ENCODE data around the gene HENMT1. TPM values are rescaled to one million over a fixed set of nuclear protein-coding genes. Genes with fewer than 3 reads are reported as not detected.
"Not testable (repeated sequence)": the region's sequence is repeated elsewhere in the genome, so short reads cannot be mapped to it uniquely, and the experiment has no call there.

The HENMT1 gene
- total RNA-seq, 2 donors from 2014 or later = 14.3 to 14.5 TPM

DNA sequence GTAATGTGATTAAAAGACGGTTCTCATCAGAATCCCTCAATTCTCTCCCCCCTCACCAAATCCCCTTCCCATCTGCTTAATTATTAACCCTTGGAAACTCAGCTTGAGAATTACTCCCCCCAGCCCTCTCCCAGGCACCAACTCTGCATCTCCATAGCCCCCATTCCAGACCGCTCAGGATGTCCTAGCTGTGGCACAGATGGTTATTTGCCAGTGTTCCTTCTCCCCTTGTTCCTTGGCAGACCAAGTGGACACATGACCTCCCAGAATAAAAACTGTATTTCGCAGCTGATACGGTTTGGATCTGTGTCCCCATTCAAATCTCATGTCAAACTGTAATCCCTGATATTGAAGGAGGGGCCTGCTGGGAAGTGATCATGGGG is 14.6 kb downstream of the HENMT1 start:
- no peak for ATAC-seq
- Mint-ChIP-seq H3K36me3 (peaks cover 29 to 35% of the 10 kb centered on the region in 2 donors), H3K9me3 (peaks cover 0 to 5% of the 10 kb centered on the region in 2 donors), H3K27ac (peak overlapping the region; percentile 77 to 85)
- no peak for DNase-seq (ENCODE audit: low spot score in 2 of 2)

GRCh38 chr1:108645564-108646184 is 15.2 kb downstream of the HENMT1 start:
- peaks cover 0 to 5% of the 10 kb centered on the region in 2 donors for H3K9me3 Mint-ChIP-seq
- peak overlapping the region; percentile 79 to 85 for H3K27ac Mint-ChIP-seq
- H3K36me3 Mint-ChIP-seq = peaks cover 27 to 35% of the 10 kb centered on the region in 2 donors
- DNase-seq (ENCODE audit: low spot score in 2 of 2) (no peak), ATAC-seq (peak in 1 of 2 donors; percentile 23)

GRCh38 chr1:108644984-108645383 is 15.9 kb downstream of the HENMT1 start:
- ATAC-seq (peak; percentile 53 to 75), DNase-seq (ENCODE audit: low spot score in 2 of 2) (peak in 1 of 2 donors; percentile 16)
- Mint-ChIP-seq H3K27ac (peak overlapping the region; percentile 79 to 85), H3K36me3 (peaks cover 33 to 39% of the 10 kb centered on the region in 2 donors), H3K9me3 (peaks cover 0 to 8% of the 10 kb centered on the region in 2 donors)

GRCh38 chr1:108643492-108644335 is 17.2 kb downstream of the HENMT1 start:
- ATAC-seq = peak; percentile 47 to 59
- DNase-seq (ENCODE audit: low spot score in 2 of 2) = no peak
- H3K27ac Mint-ChIP-seq = peak overlapping the region in 1 of 2 donors; percentile 85
- H3K36me3 Mint-ChIP-seq = peaks cover 28 to 36% of the 10 kb centered on the region in 2 donors
- H3K9me3 Mint-ChIP-seq = peaks cover 0 to 12% of the 10 kb centered on the region in 2 donors

DNA sequence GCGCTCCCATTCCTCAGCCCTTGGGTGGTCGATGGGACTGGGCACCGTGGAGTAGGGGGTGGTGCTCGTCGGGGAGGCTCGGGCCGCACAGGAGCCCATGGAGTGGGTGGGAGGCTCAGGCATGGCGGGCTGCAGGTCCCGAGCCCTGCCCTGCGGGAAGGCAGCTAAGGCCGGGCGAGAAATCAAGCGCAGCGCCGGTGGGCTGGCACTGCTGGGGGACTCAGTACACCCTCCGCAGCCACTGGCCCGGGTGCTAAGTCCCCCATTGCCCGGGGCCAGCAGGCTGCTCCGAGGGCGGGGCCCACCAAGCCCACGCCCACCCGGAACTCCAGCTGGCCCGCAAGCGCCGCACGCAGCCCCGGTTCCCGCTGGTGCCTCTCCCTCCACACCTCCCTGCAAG is 20.0 kb downstream of the HENMT1 start:
- H3K27ac Mint-ChIP-seq; DNase-seq (ENCODE audit: low spot score in 2 of 2); ATAC-seq; H3K9me3 Mint-ChIP-seq: not testable (repeated sequence)
- H3K36me3 Mint-ChIP-seq = peaks cover 9 to 11% of the 10 kb centered on the region in 2 donors

GRCh38 chr1:108639899-108640560 is 20.9 kb downstream of the HENMT1 start:
- Mint-ChIP-seq H3K36me3 (peaks cover 7 to 11% of the 10 kb centered on the region in 2 donors), H3K9me3 (peaks cover 0 to 7% of the 10 kb centered on the region in 2 donors), H3K27ac (peak overlapping the region in 1 of 2 donors; percentile 50)
- ATAC-seq (peak in 1 of 2 donors; percentile 30), DNase-seq (ENCODE audit: low spot score in 2 of 2) (no peak)

GRCh38 chr1:108636876-108637275 is 24.0 kb downstream of the HENMT1 start:
- no peak for ATAC-seq
- peaks cover 0 to 7% of the 10 kb centered on the region in 2 donors for H3K9me3 Mint-ChIP-seq
- no peak for DNase-seq (ENCODE audit: low spot score in 2 of 2)
- peaks cover 11 to 15% of the 10 kb centered on the region in 2 donors for H3K36me3 Mint-ChIP-seq
- no peak overlapping the region for H3K27ac Mint-ChIP-seq

GRCh38 chr1:108634521-108634920 is 26.4 kb downstream of the HENMT1 start:
- ATAC-seq = no peak
- H3K9me3 Mint-ChIP-seq = no peaks in the 10 kb centered on the region

GRCh38 chr1:108628665-108629064 is 32.2 kb downstream of the HENMT1 start:
- no peaks in the 10 kb centered on the region for H3K9me3 Mint-ChIP-seq
- H3K36me3 Mint-ChIP-seq = peaks cover 0 to under 1% of the 10 kb centered on the region in 2 donors
- H3K27ac Mint-ChIP-seq = no peak overlapping the region
- ATAC-seq (no peak), DNase-seq (ENCODE audit: low spot score in 2 of 2) (no peak)

More at GRCh38 chr1:108634521-108634920, 26.4 kb downstream of the HENMT1 start:
- Mint-ChIP-seq H3K36me3 (peaks cover under 1 to 11% of the 10 kb centered on the region in 2 donors), H3K27ac (no peak overlapping the region)
- DNase-seq (ENCODE audit: low spot score in 2 of 2) = no peak

DNA sequence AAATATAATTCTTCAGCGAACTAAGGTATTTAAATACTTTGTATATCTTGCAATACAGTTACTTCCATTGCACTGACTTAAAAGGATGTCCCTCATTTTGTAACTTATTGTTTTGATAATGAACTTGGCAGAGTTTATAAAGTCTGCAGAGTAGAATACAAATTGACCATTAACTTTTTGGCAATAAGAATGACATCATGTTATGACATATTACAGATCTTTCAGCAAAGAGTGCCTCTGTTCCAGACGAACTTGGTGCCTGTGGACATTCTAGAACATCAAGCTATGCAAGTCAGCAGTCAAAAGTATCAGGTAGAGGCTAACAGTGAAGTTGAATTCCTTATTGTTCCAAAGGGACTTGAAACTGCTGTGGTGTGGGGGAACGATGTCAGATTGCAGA is 32.9 kb downstream of the HENMT1 start:
- ATAC-seq = no peak
- Mint-ChIP-seq H3K27ac (no peak overlapping the region), H3K36me3 (no peaks in the 10 kb centered on the region), H3K9me3 (no peaks in the 10 kb centered on the region)
- no peak for DNase-seq (ENCODE audit: low spot score in 2 of 2)

- Mint-ChIP-seq H3K27ac (no peak overlapping the region), H3K36me3 (no peaks in the 10 kb centered on the region), H3K9me3 (no peaks in the 10 kb centered on the region)
- DNase-seq (ENCODE audit: low spot score in 2 of 2) (no peak), ATAC-seq (no peak)
Observed at GRCh38 chr1:108627256-108627655, 33.6 kb downstream of the HENMT1 start.

- Mint-ChIP-seq H3K36me3 (no peaks in the 10 kb centered on the region), H3K9me3 (no peaks in the 10 kb centered on the region), H3K27ac (no peak overlapping the region)
- DNase-seq (ENCODE audit: low spot score in 2 of 2) (no peak), ATAC-seq (no peak)
Observed at GRCh38 chr1:108624069-108624468, 36.8 kb downstream of the HENMT1 start.

- Mint-ChIP-seq H3K27ac (no peak overlapping the region), H3K9me3 (no peaks in the 10 kb centered on the region), H3K36me3 (no peaks in the 10 kb centered on the region)
- DNase-seq (ENCODE audit: low spot score in 2 of 2) (no peak), ATAC-seq (no peak)
Observed at GRCh38 chr1:108617724-108618056, 43.2 kb downstream of the HENMT1 start.

GRCh38 chr1:108617008-108617723 is 43.7 kb downstream of the HENMT1 start:
- ATAC-seq = no peak
- no peak overlapping the region for H3K27ac Mint-ChIP-seq
- no peaks in the 10 kb centered on the region for H3K36me3 Mint-ChIP-seq
- H3K9me3 Mint-ChIP-seq = no peaks in the 10 kb centered on the region
- DNase-seq (ENCODE audit: low spot score in 2 of 2) = no peak

GRCh38 chr1:108615544-108615943 is 45.3 kb downstream of the HENMT1 start:
- Mint-ChIP-seq H3K36me3 (no peaks in the 10 kb centered on the region), H3K9me3 (no peaks in the 10 kb centered on the region), H3K27ac (no peak overlapping the region)
- no peak for ATAC-seq
- no peak for DNase-seq (ENCODE audit: low spot score in 2 of 2)

GRCh38 chr1:108612496-108612895 is 48.4 kb downstream of the HENMT1 start:
- ATAC-seq (no peak), DNase-seq (ENCODE audit: low spot score in 2 of 2) (no peak)
- H3K36me3 Mint-ChIP-seq = no peaks in the 10 kb centered on the region
- H3K9me3 Mint-ChIP-seq = no peaks in the 10 kb centered on the region
- no peak overlapping the region for H3K27ac Mint-ChIP-seq
